Stomach (tissue), 9 donors: ENCODE results near the gene CEP78. TPM values are rescaled to one million over a fixed set of nuclear protein-coding genes. Genes with fewer than 3 reads are reported as not detected.

Source experiments
- DNase-seq, 2 donors: peaks; one replicate each; pipeline versions ENCODE4 v3.0.0 to v3.0.0-alpha.2; 2013 to 2019
- H3K27ac ChIP-seq, 5 donors: fragments of 200-600 bp in 4 of 5; sonication (generic) in 4 of 5; one replicate each; pipeline ENCODE4 v1.5.1; 2013 to 2019; ENCODE audit warnings: mild to moderate bottlenecking in 1 of 5, moderate library complexity in 1 of 5
- H3K27me3 ChIP-seq, 3 donors: fragments of 200-600 bp; sonication (generic); one replicate each; pipeline ENCODE4 v1.5.1; 2017 to 2019; ENCODE audit warnings: mixed run types in 1 of 3
- H3K36me3 ChIP-seq, 4 donors: fragments of 200-600 bp; sonication (generic); 1 replicate in 3 of 4; 2 replicates in 1 of 4; pipeline ENCODE4 v1.5.1; 2016 to 2019
- H3K4me1 ChIP-seq, 4 donors: fragments of 200-600 bp; sonication (generic); one replicate each; pipeline ENCODE4 v1.5.1; 2016 to 2019
- H3K4me3 ChIP-seq, 4 donors: fragments of 200-600 bp; sonication (generic) in 3 of 4; one replicate each; pipeline ENCODE4 v1.5.1; 2016 to 2019; ENCODE audit warnings: mild to moderate bottlenecking in 1 of 4
- H3K9me3 ChIP-seq, 4 donors: fragments of 200-600 bp; sonication (generic); one replicate each; pipeline ENCODE4 v1.5.1; 2016 to 2019
- CTCF ChIP-seq, 7 experiments: fragments of 450-650 bp in 4 of 7; fragments of 200-600 bp in 3 of 7; sonication (generic) in 3 of 7; IDR thresholded peaks; one replicate each; pipeline ENCODE4 v1.5.1; 2016 to 2019; ENCODE audit warnings: antibody characterized with exemption in 7 of 7, control low read depth in 2 of 7, mild to moderate bottlenecking in 1 of 7
- EP300 ChIP-seq: sonication (generic); formaldehyde crosslinking; IDR thresholded peaks from one replicate; pipeline ENCODE4 v1.6.1; 2017; ENCODE audit warnings: antibody characterized with exemption
- POLR2A ChIP-seq, 4 donors: fragments of 450-650 bp; IDR thresholded peaks; one replicate each; pipeline ENCODE4 v1.6.1; 2016; ENCODE audit warnings: antibody characterized with exemption in 4 of 4, control low read depth in 2 of 4, mild to moderate bottlenecking in 1 of 4, moderate library complexity in 1 of 4
- POLR2AphosphoS5 ChIP-seq, 3 donors: sonication (generic); formaldehyde crosslinking; IDR thresholded peaks; one replicate each; pipeline ENCODE4 v1.6.1; 2016; ENCODE audit warnings: antibody characterized with exemption in 3 of 3
- WGBS, 5 donors: extraction: QIAGEN DNeasy Blood & Tissue Kit in 3 of 5; methylation state at CpG; one replicate each; pipeline versions ENCODE4 v1.1.5 to v1.1.7; 2013 to 2018; 5-methylcytosine and 5-hydroxymethylcytosine counted together
- intact Hi-C: fragments of 100-400 bp; cut with DNase I; formaldehyde crosslinking; loops from one replicate; pipeline ENCODE4 v1.15.1; 2023; ENCODE audit warnings: low total_unique reads
- polyA plus RNA-seq, 3 donors: library from polyadenylated mRNA; stranded (reverse); fragments of 200-250 nt; gene quantifications; one replicate each; pipeline ENCODE4 v1.2.3, GENCODE V29; 2013
- total RNA-seq, 5 donors: library from RNA; depleted of rRNA; stranded (reverse); fragments of >200 nt; gene quantifications; one replicate each; pipeline versions ENCODE4 v1.1.0 to v1.2.3, GENCODE V29; 2014 to 2016
- donor health status: healthy with polysubstance abuse.
- donor health status: Bipolar disorder and iron deficiency.
- donor health status: healthy.

CEP78 gene
- total and polyA plus RNA-seq, 8 donors = 3.5 to 34.1 (median 5.3) TPM

DNA sequence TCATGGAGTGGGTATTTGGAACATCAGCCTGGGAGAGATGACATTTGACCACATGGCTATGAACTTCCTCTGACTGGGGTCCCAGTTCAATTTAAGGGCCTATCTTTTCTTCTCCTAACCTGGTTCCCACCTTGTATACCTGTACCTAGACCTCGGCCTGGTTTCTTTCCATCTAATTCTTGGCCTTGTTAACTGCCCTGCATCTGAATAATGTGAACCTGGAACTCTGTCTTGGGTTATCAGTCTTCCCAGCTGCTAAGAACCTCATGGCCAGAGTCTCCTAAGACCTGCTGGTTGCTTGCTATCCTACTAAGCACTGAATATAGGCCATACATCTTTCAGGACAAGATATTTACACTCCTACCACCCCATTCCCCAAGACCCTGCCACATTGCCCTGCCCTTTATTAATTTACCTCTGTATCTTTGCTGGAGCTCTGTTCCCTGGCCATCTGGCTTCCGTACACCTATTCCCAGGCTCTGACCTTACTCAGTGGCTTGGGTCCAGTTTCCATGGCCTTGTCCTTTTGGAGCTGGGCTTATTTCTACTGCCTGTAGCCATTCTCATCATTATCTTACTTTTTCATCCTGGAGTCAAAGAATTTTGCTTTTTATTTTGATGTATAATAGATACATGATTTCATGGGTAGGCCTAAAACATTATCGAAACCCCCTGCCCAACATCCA is 67.6 kb downstream of the CEP78 start:
- peaks cover 0 to 10% (median 0%) of the 10 kb centered on the region in 3 donors for H3K27me3 ChIP-seq
- TF ChIP-seq CTCF (IDR thresholded peaks at IDR 0.05) (no peak), POLR2A (IDR thresholded peaks at IDR 0.05) (no peak), POLR2AphosphoS5 (IDR thresholded peaks at IDR 0.05) (no peak), EP300 (no peak)
- H3K36me3 ChIP-seq = peaks cover 0 to 45% (median 36%) of the 10 kb centered on the region in 4 donors
- no peak overlapping the region for H3K4me3 ChIP-seq
- peaks cover 0 to 4% (median 2%) of the 10 kb centered on the region in 4 donors for H3K4me1 ChIP-seq
- intact Hi-C loops = no loop called here
- no peak overlapping the region for H3K27ac ChIP-seq
- H3K9me3 ChIP-seq = no peaks in the 10 kb centered on the region
- WGBS, 5 donors = 87 to 96% (median 94%) methylated on average over 3 of the region's 3 CpGs
- no peak for DNase-seq

DNA sequence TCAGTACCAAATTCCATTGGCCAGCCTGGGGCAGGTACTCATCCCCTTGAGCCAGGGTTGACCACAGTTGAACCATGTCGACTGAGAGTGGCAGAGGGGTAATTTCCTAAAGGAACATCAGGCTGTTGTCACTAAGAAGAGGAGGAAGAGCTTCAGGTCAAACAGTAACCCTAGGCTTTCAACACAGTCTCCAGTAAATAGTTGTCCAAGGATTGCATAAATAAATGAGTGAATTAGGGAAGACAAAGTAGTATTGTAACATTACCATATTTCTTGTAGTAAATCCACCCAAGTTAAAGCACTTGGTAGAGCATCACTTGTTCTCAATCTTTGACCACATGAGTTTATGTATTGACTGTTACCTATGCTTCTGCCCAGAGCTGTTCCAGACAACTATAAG is 68.5 kb downstream of the CEP78 start:
- peaks cover 0 to 10% (median 0%) of the 10 kb centered on the region in 3 donors for H3K27me3 ChIP-seq
- intact Hi-C loops = no loop called here
- no peak overlapping the region for H3K4me3 ChIP-seq
- no peak for TF ChIP-seq POLR2AphosphoS5 (IDR thresholded peaks at IDR 0.05)
- no peak for TF ChIP-seq POLR2A (IDR thresholded peaks at IDR 0.05)
- TF ChIP-seq CTCF (IDR thresholded peaks at IDR 0.05) = no peak
- TF ChIP-seq EP300 = no peak
- no peak overlapping the region for H3K27ac ChIP-seq
- no peaks in the 10 kb centered on the region for H3K4me1 ChIP-seq
- WGBS, 5 donors = 80 to 89% (median 86%) methylated on average over 1 of the region's 1 CpG
- no peak for DNase-seq
- H3K9me3 ChIP-seq = no peaks in the 10 kb centered on the region
- peaks cover 0 to 52% (median 44%) of the 10 kb centered on the region in 4 donors for H3K36me3 ChIP-seq

GRCh38 chr9:78306222-78307076 is 70.6 kb downstream of the CEP78 start:
- Histone ChIP-seq H3K27me3 (no peaks in the 10 kb centered on the region), H3K4me1 (no peaks in the 10 kb centered on the region), H3K4me3 (no peak overlapping the region), H3K27ac (no peak overlapping the region), H3K36me3 (peaks cover 0 to 64% (median 56%) of the 10 kb centered on the region in 4 donors), H3K9me3 (no peaks in the 10 kb centered on the region)
- intact Hi-C loops = no loop called here
- TF ChIP-seq POLR2A (IDR thresholded peaks at IDR 0.05) (no peak), EP300 (no peak), CTCF (IDR thresholded peaks at IDR 0.05) (no peak), POLR2AphosphoS5 (IDR thresholded peaks at IDR 0.05) (no peak)
- DNase-seq = no peak
- 81 to 93% (median 90%) methylated on average over 13 to 16 of the region's 16 CpGs for WGBS, 5 donors

- Histone ChIP-seq H3K4me3 (no peak overlapping the region), H3K27me3 (no peaks in the 10 kb centered on the region), H3K27ac (no peak overlapping the region), H3K36me3 (peaks cover 0 to 64% (median 55%) of the 10 kb centered on the region in 4 donors), H3K9me3 (no peaks in the 10 kb centered on the region), H3K4me1 (no peaks in the 10 kb centered on the region)
- intact Hi-C loops = no loop called here
- no peak for DNase-seq
- WGBS, 5 donors = 76 to 95% (median 88%) methylated on average over 2 of the region's 2 CpGs
- TF ChIP-seq POLR2AphosphoS5 (IDR thresholded peaks at IDR 0.05) (no peak), POLR2A (IDR thresholded peaks at IDR 0.05) (no peak)
Observed at GRCh38 chr9:78307360-78307759, 71.5 kb downstream of the CEP78 start.
